IMR-90 (cell line): ENCODE measurements around the gene PBX4. TPM values are rescaled to one million over a fixed set of nuclear protein-coding genes. Genes with fewer than 3 reads are reported as not detected.

Experiments
- ATAC-seq: fragments of 200-7000 bp; cut with Tn5 transposase; 2 replicates; pipeline ENCODE4 v1.9.1; 2020; ENCODE audit warnings: low read depth, mild to moderate bottlenecking, moderate library complexity
- BruUV-seq: library from RNA; stranded (reverse); fragments of 400-500 nt; replicated peaks from 2 replicates; lab custom pipeline; 2021; lab: Mats Ljungman, UMichigan
- CTCF ChIA-PET: fragments of 300-600 bp; formaldehyde crosslinking; extraction: SDS; loops from one replicate; lab custom pipeline; 2021; ENCODE audit warnings: antibody characterized with exemption; lab: Yijun Ruan, JAX
- POLR2A ChIA-PET: fragments of 300-600 bp; sonication (Branson Sonifier 250); formaldehyde crosslinking; loops from one replicate; lab custom pipeline; 2022; ENCODE audit warnings: antibody characterized with exemption; ENCODE audit not compliant: unreplicated experiment; lab: Charles Lee
- DNase-seq: peaks from one replicate; pipeline ENCODE4 v3.0.0; 2013
- H2AFZ ChIP-seq: replicated peaks from 2 replicates; pipeline ENCODE3; 2013; ENCODE audit warnings: low read length, mild to moderate bottlenecking; ENCODE audit not compliant: poor library complexity
- H2AK5ac ChIP-seq: 2 replicates; pipeline ENCODE4 v1.6.1; 2013; ENCODE audit warnings: low read depth, low read length, inconsistent platforms
- H2AK9ac ChIP-seq: replicated peaks from 2 replicates; pipeline ENCODE3; 2013; ENCODE audit warnings: mild to moderate bottlenecking, low read depth, low read length, moderate library complexity; ENCODE audit not compliant: poor library complexity
- H2BK120ac ChIP-seq: 2 replicates; pipeline ENCODE4 v1.6.1; 2013; ENCODE audit warnings: low read depth, low read length, inconsistent platforms
- H2BK15ac ChIP-seq: 3 replicates; pipeline ENCODE4 v1.6.1; 2013; ENCODE audit warnings: low read depth, low read length, inconsistent platforms
- H2BK20ac ChIP-seq: 2 replicates; pipeline ENCODE4 v1.6.1; 2013; ENCODE audit warnings: low read depth, mild to moderate bottlenecking, inconsistent platforms, low read length, moderate library complexity
- H2BK5ac ChIP-seq: 2 replicates; pipeline ENCODE4 v1.6.1; 2013; ENCODE audit warnings: mild to moderate bottlenecking, low read depth, low read length, inconsistent platforms; ENCODE audit not compliant: poor library complexity, severe bottlenecking
- H3K14ac ChIP-seq: replicated peaks from 2 replicates; pipeline ENCODE4 v1.6.1; 2013; ENCODE audit warnings: low read depth, low read length, inconsistent platforms
- H3K18ac ChIP-seq: 2 replicates; pipeline ENCODE4 v1.6.1; 2013; ENCODE audit warnings: low read depth, low read length, control low read depth
- H3K23ac ChIP-seq: 2 replicates; pipeline ENCODE4 v1.6.1; 2013; ENCODE audit warnings: low read depth, low read length, inconsistent platforms
- H3K27ac ChIP-seq: 2 replicates; pipeline ENCODE4 v1.5.1; 2013; ENCODE audit warnings: mild to moderate bottlenecking, control low read depth, low read length; ENCODE audit not compliant: insufficient read depth
- H3K27me3 ChIP-seq: 2 replicates; pipeline ENCODE4 v1.6.1; 2013; ENCODE audit warnings: low read length; ENCODE audit not compliant: control insufficient read depth, insufficient read depth
- H3K36me3 ChIP-seq: 2 replicates; pipeline ENCODE4 v1.6.1; 2013; ENCODE audit warnings: low read length, mixed read lengths; ENCODE audit not compliant: control insufficient read depth, insufficient read depth
- H3K4ac ChIP-seq: 2 replicates; pipeline ENCODE4 v1.6.1; 2013; ENCODE audit warnings: low read depth, low read length, inconsistent platforms
- H3K4me1 ChIP-seq: 2 replicates; pipeline ENCODE4 v1.6.1; 2013; ENCODE audit warnings: low read length, mixed read lengths; ENCODE audit not compliant: control insufficient read depth, insufficient read depth
- H3K4me2 ChIP-seq: 2 replicates; pipeline ENCODE4 v1.6.1; 2013; ENCODE audit warnings: low read depth, mild to moderate bottlenecking, control low read depth, low read length, moderate library complexity
- H3K4me3 ChIP-seq: 2 replicates; pipeline ENCODE4 v1.5.1; 2013; ENCODE audit warnings: low read depth, mild to moderate bottlenecking, control low read depth, low read length, moderate library complexity; ENCODE audit not compliant: insufficient read depth
- H3K56ac ChIP-seq: 2 replicates; pipeline ENCODE4 v1.6.1; 2013; ENCODE audit warnings: low read length, inconsistent platforms; ENCODE audit not compliant: insufficient read depth; ENCODE audit errors: extremely low read depth
- H3K79me1 ChIP-seq, 2 experiments: 2 replicates each; pipeline ENCODE4 v1.6.1; 2013; ENCODE audit warnings: low read length in 2 of 2, inconsistent platforms in 1 of 2, low read depth in 1 of 2
- H3K9ac ChIP-seq: 2 replicates; pipeline ENCODE4 v1.6.1; 2013; ENCODE audit warnings: low read depth, low read length, control low read depth
- H3K9me1 ChIP-seq: 2 replicates; pipeline ENCODE4 v1.6.1; 2013; ENCODE audit warnings: low read length, inconsistent platforms; ENCODE audit not compliant: insufficient read depth
- H3K9me3 ChIP-seq: 2 replicates; pipeline ENCODE4 v1.6.1; 2013; ENCODE audit warnings: low read length; ENCODE audit not compliant: control insufficient read depth, insufficient read depth
- H4K20me1 ChIP-seq: 2 replicates; pipeline ENCODE4 v1.6.1; 2013; ENCODE audit warnings: low read length, inconsistent platforms; ENCODE audit not compliant: insufficient read depth
- H4K5ac ChIP-seq: 2 replicates; pipeline ENCODE4 v1.6.1; 2013; ENCODE audit warnings: mild to moderate bottlenecking, low read depth, low read length, control low read depth
- H4K8ac ChIP-seq, 2 experiments: 2 replicates each; pipeline ENCODE4 v1.6.1; 2013; ENCODE audit warnings: low read depth in 2 of 2, low read length in 2 of 2, control low read depth in 1 of 2, inconsistent platforms in 1 of 2
- H4K91ac ChIP-seq: 2 replicates; pipeline ENCODE4 v1.6.1; 2013; ENCODE audit warnings: low read depth, low read length, inconsistent platforms; ENCODE audit not compliant: insufficient read depth
- CHD1 ChIP-seq: IDR thresholded peaks from 2 replicates; pipeline ENCODE4 v1.6.1; 2012; ENCODE audit warnings: low read depth, low read length, improper control_type of control experiment
- WGBS, 2 experiments: methylation state at CpG; one replicate each; pipeline versions ENCODE4 v1.1.5 to v1.1.7; 2013; ENCODE audit warnings: missing lambda C conversion rate in 2 of 2; ENCODE audit not compliant: insufficient read length in 1 of 2; ENCODE audit errors: extremely low coverage in 2 of 2; 5-methylcytosine and 5-hydroxymethylcytosine counted together
- dilution Hi-C: fragments of 300-500 bp; cut with HindIII; formaldehyde crosslinking; loops from one replicate; pipeline ENCODE4 v1.14.3; 2018; ENCODE audit warnings: low sequenced_read_pairs; ENCODE audit not compliant: unreplicated experiment
- in situ Hi-C: fragments of 300-500 bp; cut with MboI; formaldehyde crosslinking; loops from 3 replicates; pipeline ENCODE4 v1.14.3; 2019; ENCODE audit warnings: low sequenced_read_pairs, inconsistent platforms, mixed read lengths
- intact Hi-C: fragments of 100-400 bp; cut with micrococcal nuclease; formaldehyde crosslinking; loops from 2 replicates; pipeline ENCODE4 v1.10.0; 2022
- polyA plus RNA-seq, 3 experiments: library from polyadenylated mRNA; depleted of rRNA; stranded (reverse); fragments of >200 nt; gene quantifications; 2 replicates each; pipeline ENCODE4 v1.2.3, GENCODE V29; 2012; ENCODE audit warnings: low replicate concordance in 1 of 3
- total RNA-seq: library from RNA; depleted of rRNA; stranded (reverse); fragments of >200 nt; gene quantifications from 2 replicates; pipeline ENCODE4 v1.2.3, GENCODE V29; 2012

Gene PBX4
- total and polyA plus RNA-seq, 2 of the 4 experiments (the other 2 are of a cell fraction) = 0.90 to 2.9 TPM

- Histone ChIP-seq H3K9ac (no peak overlapping the region), H2BK15ac (no peak overlapping the region), H3K4me3 (no peak overlapping the region), H2BK20ac (no peak overlapping the region), H3K23ac (no peak overlapping the region), H4K5ac (no peak overlapping the region), H3K18ac (no peak overlapping the region), H2AFZ (no peak overlapping the region), H3K27me3 (no peaks in the 10 kb centered on the region), H3K27ac (no peak overlapping the region), H3K79me1 (peaks cover 0 to 3% of the 10 kb centered on the region in 2 experiments; a peak in 1 of 4 replicates), H4K20me1 (no peaks in the 10 kb centered on the region), H2AK9ac (no peak overlapping the region), H3K56ac (no peak overlapping the region), H2BK5ac (no peak overlapping the region), H2BK120ac (no peak overlapping the region), H4K8ac (no peak overlapping the region), H3K9me3 (no peaks in the 10 kb centered on the region), H3K14ac (no peak overlapping the region), H2AK5ac (no peak overlapping the region), H3K4me1 (no peaks in the 10 kb centered on the region), H4K91ac (no peak overlapping the region), H3K36me3 (peaks cover 75% of the 10 kb centered on the region), H3K9me1 (no peaks in the 10 kb centered on the region; the same call in 1 of the 2 replicates), H3K4me2 (no peak overlapping the region), H3K4ac (no peak overlapping the region)
- BruUV-seq = no TSS peak
- intact Hi-C loops (no loop called here), in situ Hi-C loops (loop anchor here (25.0 kb wide), 1 partner anchor 262 kb away; no protein-coding TSS in a partner anchor), dilution Hi-C loops (no loop called here)
- no peak for TF ChIP-seq CHD1
- DNase-seq (no peak), ATAC-seq (no peak)
- WGBS, 2 experiments = 99% methylated on average over 16 of the region's 22 CpGs; no CpG with 5 or more reads in 1 of the 2 experiments
- ChIA-PET CTCF (no interaction called here), POLR2A (interaction anchor here (0.5 kb wide), 1 partner anchor 109 kb away, joined by 3 read pairs; no protein-coding TSS in a partner anchor)
Measured at GRCh38 chr19:19649580-19649995, 31.1 kb upstream of the PBX4 start.
